HG02678 (cell line): ENCODE results near the gene PAIP2.
"Not testable (repeated sequence)": the region's sequence is repeated elsewhere in the genome, so short reads cannot be mapped to it uniquely, and the experiment has no call there.

Experiments used
- ATAC-seq: cut with Tn5 transposase; IDR thresholded peaks from one replicate; pipeline ENCODE4 v1.9.1; 2021; ENCODE audit warnings: mild to moderate bottlenecking, moderate library complexity; ENCODE audit not compliant: unreplicated experiment

The PAIP2 gene

GRCh38 chr5:139409116-139409515, 67.5 kb downstream of the PAIP2 start:
- not testable (repeated sequence) for ATAC-seq

GRCh38 chr5:139410121-139410992, 68.7 kb downstream of the PAIP2 start:
- ATAC-seq, result no peak

- ATAC-seq, result no peak
Measured at GRCh38 chr5:139410993-139411828, 69.6 kb downstream of the PAIP2 start.

DNA sequence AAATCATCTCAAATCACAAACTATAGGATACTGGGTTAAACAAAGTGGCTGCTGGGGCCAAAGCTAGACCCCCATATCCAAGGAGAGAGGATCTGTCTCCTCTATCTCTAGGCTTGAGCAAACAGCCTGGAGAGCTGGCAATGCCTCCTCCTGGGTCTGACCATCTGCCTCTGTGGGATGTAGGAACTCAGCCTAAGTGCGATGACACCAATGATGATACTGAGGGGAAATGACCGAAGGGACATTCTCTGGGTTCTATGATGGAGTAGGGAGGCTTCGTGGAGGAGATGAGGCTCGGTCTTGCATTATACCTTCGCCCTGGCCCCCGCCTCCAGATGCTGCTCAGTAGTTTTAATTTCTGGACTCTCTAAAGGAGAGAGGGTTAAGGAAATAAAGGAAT, 71.5 kb downstream of the PAIP2 start:
- no peak for ATAC-seq

DNA sequence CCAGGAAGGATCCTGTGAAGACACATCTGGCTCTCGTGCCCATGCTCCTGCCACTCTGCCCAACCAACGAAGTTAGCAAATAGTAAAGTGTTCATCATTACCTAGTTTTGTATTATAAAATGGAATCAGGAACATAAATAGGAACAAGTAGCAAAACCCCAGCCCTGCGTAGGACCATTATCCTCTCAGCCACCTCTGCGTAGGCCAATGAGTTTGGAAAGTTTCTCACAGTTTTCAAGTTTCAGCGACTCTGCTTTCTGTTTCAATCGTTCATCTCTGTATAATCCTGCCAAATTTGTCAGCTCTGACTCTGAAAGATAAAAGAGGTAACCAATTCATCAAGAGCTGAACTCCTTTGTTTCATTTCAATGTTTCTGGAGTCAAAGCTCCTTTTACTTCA, 72.3 kb downstream of the PAIP2 start:
- peak; percentile 68 for ATAC-seq

DNA sequence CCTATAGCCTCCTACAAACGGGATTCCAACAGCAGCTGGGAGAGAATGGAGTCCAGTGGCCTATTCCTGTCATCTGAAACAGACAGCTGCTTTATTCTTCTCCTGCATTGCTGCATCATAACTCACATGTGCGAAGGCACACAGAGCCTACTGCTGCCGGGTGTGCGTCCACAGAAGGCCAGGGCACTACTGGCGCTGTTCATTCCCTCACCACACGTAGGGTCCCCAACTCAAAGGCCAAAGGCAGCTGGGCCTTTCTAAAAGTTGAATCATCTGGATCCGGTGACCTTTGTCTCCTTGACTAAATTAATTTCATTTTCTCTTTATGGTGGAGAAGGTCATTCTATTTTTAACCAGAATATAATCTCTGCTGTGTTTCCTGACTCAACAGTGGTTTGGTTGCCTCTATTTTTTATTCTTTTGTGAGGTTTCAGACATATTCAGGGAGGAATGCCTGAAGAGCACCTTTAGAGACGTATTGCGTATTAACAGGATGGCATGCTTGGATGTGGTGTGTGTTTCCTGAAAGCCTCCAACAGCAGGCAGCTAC, 73.0 kb downstream of the PAIP2 start:
- ATAC-seq, result no peak

GRCh38 chr5:139415221-139415861, 73.7 kb downstream of the PAIP2 start:
- no peak for ATAC-seq

- no peak for ATAC-seq
Measured at GRCh38 chr5:139415869-139416268, 74.2 kb downstream of the PAIP2 start.

- no peak for ATAC-seq
Measured at GRCh38 chr5:139416651-139417050, 75.0 kb downstream of the PAIP2 start.

GRCh38 chr5:139417214-139417613, 75.6 kb downstream of the PAIP2 start:
- ATAC-seq, result no peak

GRCh38 chr5:139418793-139419192, 77.1 kb downstream of the PAIP2 start:
- ATAC-seq, result no peak
